DMS153 (cell line): ENCODE results near the gene COL23A1.

ENCODE experiments used
- DNase-seq: peaks from one replicate; lab custom pipeline; 2025; lab: John Stamatoyannopoulos, UW

COL23A1 gene

DNA sequence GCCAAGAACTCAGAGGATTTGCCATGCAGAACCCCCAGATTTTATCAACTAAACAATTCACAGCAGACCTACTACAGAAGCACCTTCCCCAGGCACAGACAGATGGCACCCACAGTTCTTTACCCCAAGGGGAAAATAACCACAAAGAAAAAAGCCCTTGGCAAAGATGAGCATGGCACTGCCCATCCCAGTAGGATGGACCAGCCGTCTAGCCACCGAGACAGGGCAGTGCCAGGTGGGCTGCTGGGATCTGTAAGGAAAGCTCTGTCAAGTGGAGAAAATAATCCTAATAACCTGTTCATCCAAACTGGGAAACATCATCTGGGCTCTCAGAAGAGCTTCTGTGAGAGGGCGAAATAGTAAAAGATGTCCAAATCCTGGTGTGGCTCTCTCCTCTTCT lies 130.0 kb downstream of the COL23A1 start:
- no peak for DNase-seq

DNA sequence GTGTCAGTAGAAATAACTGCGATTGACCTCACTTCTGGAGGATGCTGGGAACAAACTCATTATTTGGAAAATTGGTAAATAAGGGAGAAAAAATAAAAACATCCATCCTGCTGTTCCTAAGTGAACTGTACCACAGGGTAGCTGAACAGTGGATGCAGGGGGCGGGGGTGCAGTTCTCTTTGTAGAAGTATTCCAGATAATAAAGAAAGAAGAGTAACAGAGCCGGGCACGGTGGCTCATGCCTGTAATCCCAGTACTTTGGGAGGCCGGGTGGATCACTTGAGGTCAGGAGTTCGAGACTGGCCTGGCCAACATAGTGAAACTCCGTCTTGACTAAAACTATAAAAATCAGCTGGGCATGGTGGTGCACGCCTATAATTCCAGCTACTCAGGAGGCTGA lies 132.1 kb downstream of the COL23A1 start:
- no peak for DNase-seq

DNA sequence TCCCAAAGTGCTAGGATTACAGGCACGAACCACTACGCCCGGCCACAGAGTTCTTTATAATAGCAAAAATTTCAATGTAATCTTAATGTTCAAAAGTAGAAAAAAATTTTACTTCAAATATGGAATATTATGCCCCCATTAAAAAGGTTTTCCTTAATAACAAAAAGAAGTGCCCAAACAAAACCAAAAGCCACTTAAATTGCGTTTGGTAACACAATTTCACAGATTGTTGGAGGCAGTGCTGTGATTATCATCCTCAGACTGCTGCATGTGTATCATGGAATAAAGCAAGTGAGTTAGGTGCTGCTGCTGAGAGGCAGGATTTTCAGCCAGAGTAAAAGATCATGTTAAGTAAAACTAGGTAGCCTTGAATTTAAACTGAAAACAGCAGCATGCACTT lies 132.7 kb downstream of the COL23A1 start:
- DNase-seq, result no peak

DNA sequence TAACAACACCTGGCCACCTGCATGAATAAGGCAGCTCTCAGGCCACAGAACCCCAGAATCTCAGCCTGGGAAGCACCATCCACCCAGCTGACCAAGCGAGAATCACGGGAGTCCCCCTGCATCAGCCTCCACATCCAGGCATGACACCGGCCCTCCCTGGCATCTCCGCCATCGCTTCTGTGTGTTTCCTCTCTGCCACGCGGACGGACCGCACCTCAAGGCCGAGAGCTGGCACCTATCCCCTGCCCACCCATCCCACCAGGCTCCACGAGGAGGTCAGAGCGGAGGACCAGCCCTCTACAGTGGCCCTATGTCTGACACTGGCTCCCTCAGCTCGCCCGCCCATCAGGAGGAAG lies 134.7 kb downstream of the COL23A1 start:
- DNase-seq, result no peak

GRCh38 chr5:178454821-178455479 lies 135.2 kb downstream of the COL23A1 start:
- DNase-seq, result no peak

DNA sequence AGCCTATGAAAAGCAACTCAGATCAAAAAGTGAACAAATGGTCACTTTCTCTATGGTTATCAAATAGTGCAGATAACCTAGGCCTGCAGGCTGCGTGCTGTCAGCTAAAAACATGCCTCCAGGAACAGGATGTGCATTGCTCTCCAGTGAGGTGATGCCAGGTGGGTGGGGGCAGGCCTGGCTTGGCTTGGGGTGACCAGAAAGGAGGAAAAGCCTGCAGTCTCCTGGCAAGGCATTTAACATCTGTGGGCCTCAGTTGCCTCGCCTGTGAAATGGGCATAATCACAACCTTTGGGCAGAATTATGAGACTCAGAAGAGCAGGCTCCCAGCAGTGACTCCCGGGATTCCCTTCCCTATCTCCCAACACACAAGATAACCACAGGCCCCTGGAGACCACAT lies 135.9 kb downstream of the COL23A1 start:
- no peak for DNase-seq

DNA sequence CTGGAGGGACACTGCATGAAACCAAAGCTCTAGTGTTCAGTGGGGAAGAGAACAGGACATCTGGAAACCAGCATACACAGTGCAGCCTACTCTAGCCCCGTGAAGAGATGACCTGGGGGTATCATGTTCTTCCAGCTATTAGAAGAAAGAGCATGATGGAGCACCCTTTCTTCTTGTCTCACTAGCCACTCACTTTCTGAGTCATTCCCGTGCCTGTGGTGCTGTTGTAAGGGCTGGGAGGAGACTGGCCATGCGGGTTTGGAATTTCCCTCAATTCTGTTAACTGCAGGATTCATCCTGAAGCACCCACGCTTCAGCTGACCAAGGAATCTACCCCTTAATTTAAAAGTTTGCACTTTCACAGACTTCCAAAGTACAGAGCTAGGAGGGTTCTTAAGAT lies 137.0 kb downstream of the COL23A1 start:
- DNase-seq, result no peak

DNA sequence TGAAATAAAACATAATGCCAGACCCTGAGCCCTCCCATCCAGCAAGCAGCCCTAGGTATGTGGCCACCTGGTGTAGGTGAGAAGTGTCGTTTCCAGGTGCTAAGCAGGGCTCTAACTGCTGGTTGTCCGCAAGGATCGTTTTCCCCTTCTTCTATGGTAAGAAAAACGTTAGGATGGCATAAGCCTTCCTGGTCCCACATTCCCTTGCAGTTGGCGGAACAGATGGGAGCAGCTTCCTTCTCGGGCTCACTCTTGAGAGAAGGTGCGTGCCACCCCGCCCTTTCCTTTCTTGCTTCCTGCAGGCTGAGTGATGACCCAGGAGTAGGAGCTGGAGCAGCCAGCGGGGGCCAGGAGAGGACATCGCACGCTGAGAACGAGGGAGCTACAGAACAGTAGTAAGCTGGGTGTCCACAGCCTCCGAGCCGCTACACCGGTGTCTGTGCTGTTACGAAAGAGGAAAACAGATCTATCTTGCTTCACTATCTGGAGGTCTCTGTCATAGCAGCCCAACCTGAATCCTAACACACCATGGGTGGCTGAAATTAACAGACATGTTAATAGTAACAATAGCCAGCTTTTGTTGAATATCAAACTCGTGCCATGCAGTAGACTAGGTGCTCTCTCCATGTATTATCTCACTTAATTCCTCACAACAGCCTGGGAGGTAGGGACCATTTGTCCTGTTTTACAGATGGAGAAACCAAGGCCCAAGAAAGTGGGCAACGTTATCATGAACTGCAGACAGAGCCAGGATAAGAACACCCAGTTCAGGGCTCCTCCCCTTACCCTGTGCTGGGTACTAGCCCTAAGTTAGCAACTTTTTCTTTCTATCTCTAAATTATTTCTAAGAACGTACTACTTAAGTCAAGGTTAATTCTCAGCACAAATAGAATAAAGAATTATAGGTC lies 139.8 kb downstream of the COL23A1 start:
- DNase-seq, result no peak

DNA sequence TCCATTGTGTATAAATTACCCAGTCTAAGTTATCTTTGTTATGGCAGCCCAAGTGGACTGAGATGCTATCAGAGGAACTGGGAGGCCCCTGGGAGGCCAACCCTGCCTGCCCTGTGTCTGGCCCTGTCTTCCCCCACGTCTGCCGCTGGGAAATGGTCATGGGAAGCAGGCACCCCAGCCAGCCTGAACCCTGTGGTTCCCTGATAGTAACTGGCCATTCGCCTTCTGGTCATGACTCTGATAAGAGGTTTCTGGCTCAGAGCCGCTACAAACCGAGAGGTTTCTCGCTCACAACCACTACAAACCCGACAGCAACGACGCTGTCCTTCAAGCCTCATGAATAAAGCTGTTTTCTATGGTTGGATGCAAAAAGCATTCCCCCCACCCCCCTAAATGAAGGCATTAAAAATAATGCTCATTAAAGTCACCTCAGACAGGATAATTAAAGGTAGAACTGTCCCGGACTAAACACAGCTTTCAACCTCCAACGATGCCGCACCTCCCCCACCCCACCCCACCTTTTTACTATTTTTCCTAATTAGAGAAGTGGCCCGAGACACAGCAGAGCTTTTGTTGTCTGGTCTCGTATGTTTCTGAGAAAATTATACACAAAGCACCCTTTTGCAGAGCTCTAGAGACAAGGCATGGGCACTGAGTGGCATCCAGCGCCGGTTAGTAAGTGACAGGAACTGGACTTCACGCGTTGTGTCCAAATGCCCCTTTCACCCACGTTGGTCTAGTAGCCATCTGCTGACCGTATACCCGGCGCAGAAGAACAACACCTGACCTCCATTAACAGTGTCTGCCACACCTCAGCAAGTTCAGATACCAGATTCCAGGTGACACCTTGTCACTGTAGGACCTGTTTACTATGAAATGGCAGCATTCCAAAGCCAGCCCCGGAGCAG lies 140.8 kb downstream of the COL23A1 start:
- no peak for DNase-seq

DNA sequence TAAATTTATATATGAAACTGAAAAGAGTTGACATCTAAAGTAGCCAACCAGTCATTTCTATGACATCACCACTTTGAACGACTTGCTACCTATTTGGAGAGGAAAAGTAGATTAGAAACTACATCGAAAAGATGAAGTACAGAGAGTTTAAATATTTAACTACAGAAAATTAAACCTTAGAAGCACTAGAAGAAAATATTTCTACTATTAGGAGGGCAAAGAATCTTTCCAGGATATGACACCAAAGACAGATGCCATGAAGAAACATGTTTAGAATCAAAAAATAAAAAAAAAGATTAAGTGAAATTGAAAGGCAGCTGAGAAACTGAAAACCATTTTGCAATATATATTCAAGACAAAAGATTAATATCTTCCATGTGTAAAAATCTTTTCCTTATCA lies 144.7 kb downstream of the COL23A1 start:
- no peak for DNase-seq

DNA sequence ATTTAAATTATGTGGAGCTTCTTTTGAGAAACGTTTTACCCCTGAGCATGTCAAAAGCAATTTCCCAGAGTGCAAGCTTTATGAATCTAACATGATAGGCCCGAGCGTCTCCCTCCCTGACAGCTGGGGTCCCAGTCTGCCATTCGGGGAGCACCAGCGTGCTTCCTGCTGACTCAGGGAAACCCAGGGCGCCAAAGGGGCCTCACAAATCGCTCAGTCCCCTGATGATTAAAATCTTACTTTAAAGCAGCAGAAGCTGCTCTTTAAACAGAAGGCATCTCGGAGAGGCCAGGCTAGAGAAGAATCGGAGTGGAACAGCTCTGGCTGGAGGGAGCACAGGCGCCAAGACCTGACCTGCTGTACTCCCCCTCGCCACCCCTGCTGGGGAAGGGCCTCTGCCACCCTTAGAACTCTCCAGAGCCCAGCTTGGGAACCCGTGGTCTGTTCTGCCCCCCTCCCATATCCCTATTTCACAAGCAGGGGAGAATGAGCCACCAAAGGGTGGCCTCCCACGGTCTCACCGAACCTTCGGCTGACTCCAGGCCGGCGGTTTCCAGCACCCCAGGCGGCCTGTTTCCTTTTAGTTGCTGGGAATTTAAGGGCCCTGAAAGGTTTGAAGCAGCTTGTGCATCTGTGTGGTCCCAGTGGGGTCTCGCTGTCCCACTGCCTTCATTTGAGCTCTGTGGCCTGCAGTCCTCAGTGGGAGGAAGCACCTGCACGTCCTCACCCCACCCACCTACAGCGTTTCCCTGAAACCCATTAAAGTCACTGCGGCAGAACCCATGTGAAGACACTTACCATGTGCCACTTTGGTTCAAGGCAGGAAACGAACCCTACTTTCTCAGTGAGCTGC lies 147.6 kb downstream of the COL23A1 start:
- DNase-seq, result no peak

DNA sequence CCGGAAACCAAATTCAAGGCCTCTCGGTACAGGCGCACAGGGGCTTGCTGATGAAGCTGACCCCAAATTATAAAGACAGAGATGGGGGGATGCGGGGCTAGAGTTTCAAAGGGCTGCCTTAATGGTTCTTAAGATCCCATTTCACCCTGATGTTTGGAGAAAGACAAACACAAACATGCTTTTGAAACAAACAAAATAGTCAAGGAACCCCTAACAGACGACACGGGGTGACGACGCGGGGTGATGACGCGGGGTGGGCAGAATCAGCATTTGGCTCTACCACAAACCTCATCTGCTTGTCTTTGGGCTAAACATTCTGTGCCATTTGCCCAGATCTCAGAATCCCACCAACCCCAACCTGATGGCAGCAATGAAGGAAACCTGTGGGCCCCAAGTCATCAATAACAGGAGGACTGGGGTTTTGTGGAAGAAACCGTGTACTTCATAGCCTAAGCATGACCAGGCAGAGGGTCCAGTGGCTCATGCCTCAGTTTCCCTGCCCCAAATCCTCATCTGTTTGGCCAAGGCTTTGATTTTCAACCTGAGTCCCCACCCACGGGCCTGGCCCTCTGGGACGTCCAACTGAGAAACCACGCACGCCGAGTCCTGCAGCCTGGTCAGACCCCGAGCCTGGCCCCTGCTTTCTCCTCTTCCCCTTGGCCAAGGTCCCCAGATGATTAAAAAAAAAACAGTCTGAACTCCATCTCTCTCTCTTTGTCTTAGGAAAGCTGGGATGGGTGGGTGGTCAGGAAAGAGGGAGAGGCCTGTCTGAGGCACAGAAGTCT lies 148.5 kb downstream of the COL23A1 start:
- no peak for DNase-seq

DNA sequence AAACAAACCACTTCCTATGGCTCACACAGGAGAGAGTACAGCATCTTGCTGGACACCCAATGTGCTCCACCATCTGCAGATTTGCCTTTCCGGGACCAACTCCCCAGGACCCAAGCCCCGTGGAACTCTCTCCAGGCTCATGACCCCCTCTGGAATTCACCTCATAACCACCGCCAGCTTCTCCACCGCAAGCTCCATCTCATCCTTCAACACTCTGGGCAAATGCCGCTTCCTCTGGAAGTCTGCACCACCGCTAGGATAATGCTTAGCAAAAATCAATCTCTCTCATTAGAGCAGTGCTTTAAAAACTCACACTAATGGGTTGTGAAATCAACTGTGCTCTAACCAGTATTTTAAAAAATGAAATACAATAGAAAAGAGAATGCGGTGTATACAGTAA lies 150.0 kb downstream of the COL23A1 start:
- no peak for DNase-seq

- no peak for DNase-seq
Observed at GRCh38 chr5:178439493-178440180, 150.6 kb downstream of the COL23A1 start.

- DNase-seq, result no peak
Observed at GRCh38 chr5:178438796-178439195, 151.4 kb downstream of the COL23A1 start.

DNA sequence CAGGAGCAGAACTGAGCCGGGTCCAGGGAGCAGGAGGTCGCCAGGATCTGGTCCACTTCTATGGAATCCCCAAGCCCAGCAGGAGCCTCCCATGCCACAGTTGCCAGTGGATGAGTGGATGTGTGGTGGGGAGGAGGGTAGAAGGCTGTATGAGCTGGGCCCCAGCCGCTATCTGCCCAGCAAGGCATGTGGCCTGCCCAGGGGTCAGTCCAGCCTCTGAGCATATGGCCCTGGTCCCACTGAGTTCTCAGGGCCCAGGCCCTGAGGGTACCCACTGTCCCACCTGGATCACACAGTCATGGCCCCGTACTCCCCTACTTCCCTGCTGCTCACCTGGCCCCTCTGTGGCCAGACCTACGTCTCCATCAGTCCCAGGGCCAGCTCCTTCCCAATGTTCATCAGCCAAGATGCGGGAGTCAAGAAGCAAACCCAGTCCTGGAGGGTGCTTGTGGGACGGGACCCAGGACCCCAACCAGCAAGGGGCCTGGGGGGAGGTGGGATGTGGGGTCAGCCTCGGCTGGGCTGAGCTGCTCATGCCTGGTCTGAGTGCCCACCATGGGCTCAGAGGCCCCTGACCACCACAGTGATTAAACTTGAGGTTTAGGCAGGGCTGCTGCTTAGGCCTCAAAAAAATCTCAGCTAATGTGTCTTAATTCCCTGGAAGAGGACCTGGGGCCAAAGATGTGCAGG lies 152.7 kb downstream of the COL23A1 start:
- no peak for DNase-seq

GRCh38 chr5:178436326-178436940 lies 153.8 kb downstream of the COL23A1 start:
- no peak for DNase-seq

DNA sequence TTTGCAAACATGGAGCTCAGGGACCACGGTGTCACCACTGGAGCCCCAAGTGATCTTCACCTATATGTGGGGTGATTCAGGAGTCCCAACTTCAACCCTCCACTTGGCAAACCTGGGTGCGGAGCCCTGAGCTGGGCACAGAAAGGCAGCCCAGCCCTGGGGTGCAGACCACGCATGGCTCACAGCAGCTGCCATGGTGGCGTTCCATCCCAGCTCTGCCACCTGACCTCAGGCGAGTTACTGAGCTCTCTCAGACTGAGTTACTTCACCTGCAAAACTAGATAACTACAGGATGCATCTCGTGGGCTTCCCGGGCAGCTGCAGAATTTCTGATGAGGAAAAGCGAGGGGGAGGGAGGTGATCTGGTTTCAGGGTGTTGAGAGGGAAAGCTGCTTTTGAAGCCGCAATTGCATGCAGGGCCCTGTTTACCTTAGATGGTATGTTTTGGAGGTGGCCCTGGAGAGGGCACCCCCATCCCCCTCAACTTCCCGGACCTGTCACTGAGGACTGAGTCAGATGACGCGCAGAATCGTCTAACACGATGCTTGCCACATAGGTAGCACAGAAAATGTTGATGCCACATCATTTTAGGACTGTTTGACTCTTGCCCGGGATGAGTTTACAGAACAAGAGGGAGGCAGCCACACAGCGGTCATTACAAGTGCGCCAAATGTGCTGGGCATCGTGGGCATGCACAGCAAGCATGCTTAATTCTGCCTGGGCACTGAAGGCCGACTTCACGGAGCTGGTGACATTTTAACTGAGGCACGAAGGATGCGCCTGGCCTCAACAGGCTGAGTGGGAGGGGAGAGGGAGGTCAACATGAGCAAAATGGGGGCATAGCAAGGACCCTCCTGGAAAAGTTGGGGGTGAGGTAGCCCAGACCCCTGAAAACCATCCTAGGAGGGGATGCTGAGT lies 154.6 kb downstream of the COL23A1 start:
- DNase-seq, result no peak
